HFFc6 (cell line): ENCODE measurements around the gene CRTC1. TPM values are rescaled to one million over a fixed set of nuclear protein-coding genes. Genes with fewer than 3 reads are reported as not detected.

ENCODE experiments used
- DNase-seq: peaks from one replicate; pipeline ENCODE4 v3.0.0-alpha.2; 2018
- H3K27ac Mint-ChIP-seq: 2 replicates; pipeline ENCODE4 v1.8.0; 2020; ENCODE audit warnings: mild to moderate bottlenecking, mixed read lengths
- H3K27me3 Mint-ChIP-seq: 2 replicates; pipeline ENCODE4 v1.8.0; 2021; ENCODE audit warnings: mild to moderate bottlenecking, moderate library complexity, mixed read lengths; ENCODE audit not compliant: insufficient read depth
- H3K36me3 Mint-ChIP-seq: 2 replicates; pipeline ENCODE4 v1.8.0; 2021; ENCODE audit warnings: low read depth, mixed read lengths
- H3K4me1 Mint-ChIP-seq: 2 replicates; pipeline ENCODE4 v1.8.0; 2020; ENCODE audit warnings: low read depth, mixed read lengths
- H3K4me3 Mint-ChIP-seq: 2 replicates; pipeline ENCODE4 v1.8.0; 2020; ENCODE audit warnings: mild to moderate bottlenecking, moderate library complexity, mixed read lengths
- H3K9me3 Mint-ChIP-seq: 2 replicates; pipeline ENCODE4 v1.8.0; 2020; ENCODE audit warnings: mild to moderate bottlenecking, mixed read lengths
- total RNA-seq, 6 experiments: library from RNA; stranded (reverse); fragmentation: NEBNext Ultra II Directional; extraction: Animal tissue kit (Norgen Biotek cat#: 25700); gene quantifications; 2 replicates in 1 of 6; 3 replicates in 5 of 6; pipeline ENCODE4 v1.2.3, GENCODE V29; 2021
- TF ChIP-seq, protein P1 (sequence below): fragments of 200-600 bp; sonication (generic); IDR thresholded peaks from 2 replicates; pipeline ENCODE4 v1.5.0; 2021; ENCODE audit warnings: antibody characterized with exemption, mild to moderate bottlenecking

The CRTC1 gene
- total RNA-seq, 6 experiments from 2014 or later = 11.8 to 14.5 (median 13.4) TPM

DNA sequence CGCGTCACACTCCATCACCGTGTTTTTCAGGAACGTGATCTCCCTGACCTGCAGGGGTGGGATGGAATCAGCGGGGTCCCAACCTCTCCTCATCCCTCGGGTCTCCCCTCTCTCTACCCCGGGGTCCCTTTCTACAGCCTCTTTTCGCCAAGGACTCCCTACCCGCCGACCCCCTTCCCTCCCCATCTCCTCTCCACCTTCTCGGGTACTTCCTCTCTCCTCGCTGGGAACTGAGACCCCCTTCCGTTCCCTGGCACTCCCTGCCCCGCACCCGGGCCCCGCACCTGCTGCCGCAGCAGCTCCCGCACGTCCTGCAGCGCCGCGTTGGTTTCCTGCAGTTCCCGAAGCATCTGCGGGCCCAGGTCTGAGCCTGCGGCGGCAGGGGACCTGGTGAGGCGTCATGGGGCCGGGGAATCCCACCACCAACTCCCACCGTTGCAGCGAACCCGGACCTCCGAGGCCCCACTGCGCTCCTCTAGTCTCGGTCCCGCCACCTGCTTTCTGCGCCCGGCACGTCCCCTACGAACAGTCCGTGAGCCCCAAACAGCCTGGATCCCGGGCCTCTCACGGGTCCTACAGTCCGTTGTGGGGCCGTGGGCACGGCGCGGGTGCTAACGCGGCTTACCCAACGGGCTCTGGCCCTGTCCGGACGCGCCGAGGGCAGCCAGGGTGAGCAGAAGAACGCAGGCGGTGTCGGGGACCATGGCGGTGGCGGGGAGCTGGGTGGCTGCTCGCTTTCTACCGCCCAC, 107.3 kb downstream of the CRTC1 start, which contains the start of gene COMP:
Gene COMP, minus strand, starts transcription at position 740 of the 749 bp plus-strand sequence. Its CDS starts 36 bp downstream, at position 704.
- no peaks in the 10 kb centered on the region for H3K36me3 Mint-ChIP-seq
- no peaks in the 10 kb centered on the region for H3K9me3 Mint-ChIP-seq
- H3K27ac Mint-ChIP-seq = no peak within 1 kb of the TSS
- H3K4me3 Mint-ChIP-seq = peak within 1 kb of the TSS; percentile 79
- H3K27me3 Mint-ChIP-seq = peaks cover 41% of the 10 kb centered on the region
- TF ChIP-seq, protein P1, sequence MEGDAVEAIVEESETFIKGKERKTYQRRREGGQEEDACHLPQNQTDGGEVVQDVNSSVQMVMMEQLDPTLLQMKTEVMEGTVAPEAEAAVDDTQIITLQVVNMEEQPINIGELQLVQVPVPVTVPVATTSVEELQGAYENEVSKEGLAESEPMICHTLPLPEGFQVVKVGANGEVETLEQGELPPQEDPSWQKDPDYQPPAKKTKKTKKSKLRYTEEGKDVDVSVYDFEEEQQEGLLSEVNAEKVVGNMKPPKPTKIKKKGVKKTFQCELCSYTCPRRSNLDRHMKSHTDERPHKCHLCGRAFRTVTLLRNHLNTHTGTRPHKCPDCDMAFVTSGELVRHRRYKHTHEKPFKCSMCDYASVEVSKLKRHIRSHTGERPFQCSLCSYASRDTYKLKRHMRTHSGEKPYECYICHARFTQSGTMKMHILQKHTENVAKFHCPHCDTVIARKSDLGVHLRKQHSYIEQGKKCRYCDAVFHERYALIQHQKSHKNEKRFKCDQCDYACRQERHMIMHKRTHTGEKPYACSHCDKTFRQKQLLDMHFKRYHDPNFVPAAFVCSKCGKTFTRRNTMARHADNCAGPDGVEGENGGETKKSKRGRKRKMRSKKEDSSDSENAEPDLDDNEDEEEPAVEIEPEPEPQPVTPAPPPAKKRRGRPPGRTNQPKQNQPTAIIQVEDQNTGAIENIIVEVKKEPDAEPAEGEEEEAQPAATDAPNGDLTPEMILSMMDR = no peak
- peaks cover 12% of the 10 kb centered on the region for H3K4me1 Mint-ChIP-seq
- no peak for DNase-seq

DNA sequence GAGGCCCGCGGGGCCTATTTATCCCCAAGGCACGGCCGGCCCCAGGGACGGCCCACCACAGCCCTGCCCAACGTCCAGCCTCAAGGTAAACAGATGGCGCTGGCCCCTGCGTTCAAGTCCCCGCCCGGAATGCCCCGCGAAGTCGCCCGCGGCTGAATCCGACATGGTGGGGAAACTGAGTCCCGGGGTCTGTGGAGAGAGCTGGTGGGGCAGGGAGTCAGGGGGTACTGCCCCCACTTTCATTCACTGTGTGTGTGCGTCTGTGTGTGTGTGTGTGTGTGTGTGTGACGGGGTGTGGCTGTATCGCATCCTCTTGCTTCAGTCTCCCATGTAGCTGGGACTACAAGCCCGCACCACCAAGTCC, 107.8 kb downstream of the CRTC1 start:
- DNase-seq = no peak
- Mint-ChIP-seq H3K36me3 (no peaks in the 10 kb centered on the region), H3K4me1 (peaks cover 17% of the 10 kb centered on the region), H3K9me3 (no peaks in the 10 kb centered on the region), H3K27ac (no peak overlapping the region), H3K4me3 (no peak overlapping the region), H3K27me3 (peaks cover 41% of the 10 kb centered on the region)
- TF ChIP-seq, protein P1 = no peak

DNA sequence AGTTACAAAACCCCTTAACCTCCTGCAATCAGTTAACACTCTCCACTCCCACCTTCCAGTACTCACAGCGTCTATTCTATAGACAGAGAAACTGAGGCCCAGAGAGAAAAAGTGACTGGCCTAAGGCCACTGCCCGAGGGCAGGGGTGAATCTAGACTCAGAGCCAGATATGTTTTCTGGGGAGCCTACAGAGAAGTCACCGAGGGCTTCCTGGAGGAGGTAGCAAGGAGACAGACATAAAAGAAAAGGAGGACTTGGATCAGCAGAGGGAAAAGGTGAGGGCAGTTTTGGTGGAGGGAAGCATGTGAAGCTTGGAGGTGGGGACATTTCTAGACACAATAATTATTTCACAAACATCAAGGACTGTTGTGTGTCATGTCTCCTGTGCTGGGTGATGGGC, 109.2 kb downstream of the CRTC1 start:
- no peaks in the 10 kb centered on the region for H3K9me3 Mint-ChIP-seq
- TF ChIP-seq, protein P1 = no peak
- H3K27me3 Mint-ChIP-seq = peaks cover 29% of the 10 kb centered on the region
- no peak overlapping the region for H3K4me3 Mint-ChIP-seq
- H3K4me1 Mint-ChIP-seq = peaks cover 18% of the 10 kb centered on the region
- H3K36me3 Mint-ChIP-seq = no peaks in the 10 kb centered on the region
- DNase-seq = no peak
- no peak overlapping the region for H3K27ac Mint-ChIP-seq

DNA sequence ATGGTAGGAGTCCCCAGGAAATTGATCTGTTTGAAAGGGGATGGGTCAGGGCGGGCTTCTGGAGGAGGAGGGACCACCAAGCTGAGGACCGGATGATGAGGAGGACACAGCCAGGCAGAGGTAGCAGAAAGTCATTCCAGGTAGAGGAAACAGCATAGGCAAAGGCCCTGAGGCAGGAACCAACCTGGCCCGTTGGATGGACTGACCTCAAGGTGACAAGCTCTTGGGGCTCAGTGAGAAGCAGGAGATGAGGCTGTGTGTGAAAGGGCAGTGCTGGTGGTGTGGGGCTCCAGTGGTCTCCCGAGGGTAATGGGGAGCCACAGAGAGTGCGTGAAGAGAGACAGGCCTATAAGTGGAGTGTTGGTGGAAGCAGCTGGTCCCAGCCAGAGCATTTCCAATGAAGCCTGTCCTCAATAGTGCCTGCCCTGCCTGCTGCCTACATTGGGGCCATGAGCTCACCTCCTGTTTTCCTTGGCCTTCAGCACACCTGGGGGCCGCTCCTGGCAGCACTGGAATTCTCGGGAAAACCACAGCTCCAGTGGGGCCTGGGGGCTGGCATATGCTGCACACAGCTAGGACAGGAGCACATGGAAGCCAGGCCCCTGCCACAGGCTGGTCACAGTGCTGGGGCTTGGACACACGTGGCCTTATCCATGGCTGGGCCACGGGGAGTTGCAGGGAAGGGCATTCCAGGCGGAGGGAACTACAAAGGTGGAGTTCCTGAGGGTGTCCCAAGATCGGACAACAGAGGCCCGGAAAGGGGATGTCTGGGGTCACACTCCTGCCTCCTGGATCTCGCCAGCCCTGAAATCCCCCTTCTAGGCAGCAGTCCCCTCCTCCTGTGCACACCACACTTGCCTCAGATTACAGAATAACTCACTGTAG, 109.9 kb downstream of the CRTC1 start:
- Mint-ChIP-seq H3K27me3 (peaks cover 29% of the 10 kb centered on the region), H3K4me1 (peaks cover 18% of the 10 kb centered on the region)

DNA sequence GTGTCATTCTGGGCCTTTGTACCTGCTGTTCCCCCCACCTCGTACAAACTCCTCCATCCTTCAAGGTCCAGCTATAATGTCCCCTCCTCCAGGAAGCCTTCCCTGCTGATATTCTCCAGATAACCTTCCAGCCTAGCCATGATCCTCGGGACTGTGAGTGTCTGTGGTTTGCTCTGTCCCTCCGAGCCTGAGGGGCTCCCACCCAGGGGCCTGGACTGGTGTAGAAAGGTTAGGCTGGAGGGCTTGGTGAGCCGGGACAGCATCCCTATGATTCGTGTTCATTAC, 110.5 kb downstream of the CRTC1 start:
- H3K36me3 Mint-ChIP-seq = no peaks in the 10 kb centered on the region
- no peak overlapping the region for H3K4me3 Mint-ChIP-seq
- peaks cover 29% of the 10 kb centered on the region for H3K27me3 Mint-ChIP-seq
- no peak overlapping the region for H3K27ac Mint-ChIP-seq
- H3K9me3 Mint-ChIP-seq = no peaks in the 10 kb centered on the region
- no peak for DNase-seq
- peaks cover 18% of the 10 kb centered on the region for H3K4me1 Mint-ChIP-seq
- TF ChIP-seq, protein P1 = no peak

More for the DNA sequence above, 109.9 kb downstream of the CRTC1 start:
- DNase-seq = no peak
- TF ChIP-seq, protein P1 = no peak
- H3K4me3 Mint-ChIP-seq = no peak overlapping the region
- no peaks in the 10 kb centered on the region for H3K9me3 Mint-ChIP-seq
- H3K36me3 Mint-ChIP-seq = no peaks in the 10 kb centered on the region
- H3K27ac Mint-ChIP-seq = no peak overlapping the region
